CD4-positive, alpha-beta T cell treated with Interleukin-4 for 4 hours (primary cell): ENCODE data around the gene ROBO2.

Experiments
- DNase-seq: peaks from one replicate; pipeline ENCODE4 v3.0.0-alpha.2; 2020

Gene ROBO2

GRCh38 chr3:77191640-77192039, 151.7 kb downstream of the ROBO2 start:
- DNase-seq = no peak

GRCh38 chr3:77195766-77196545, 156.1 kb downstream of the ROBO2 start:
- DNase-seq = no peak

GRCh38 chr3:77197408-77197807, 157.5 kb downstream of the ROBO2 start:
- no peak for DNase-seq

- DNase-seq = no peak
Measured at GRCh38 chr3:77203851-77204250, 164.0 kb downstream of the ROBO2 start.

GRCh38 chr3:77204788-77205187, 164.9 kb downstream of the ROBO2 start:
- no peak for DNase-seq

GRCh38 chr3:77207753-77208152, 167.9 kb downstream of the ROBO2 start:
- DNase-seq = no peak

- DNase-seq = no peak
Measured at GRCh38 chr3:77222701-77223100, 182.8 kb downstream of the ROBO2 start.

- no peak for DNase-seq
Measured at GRCh38 chr3:77227567-77227966, 187.7 kb downstream of the ROBO2 start.

GRCh38 chr3:77232557-77232956, 192.7 kb downstream of the ROBO2 start:
- DNase-seq = no peak

DNA sequence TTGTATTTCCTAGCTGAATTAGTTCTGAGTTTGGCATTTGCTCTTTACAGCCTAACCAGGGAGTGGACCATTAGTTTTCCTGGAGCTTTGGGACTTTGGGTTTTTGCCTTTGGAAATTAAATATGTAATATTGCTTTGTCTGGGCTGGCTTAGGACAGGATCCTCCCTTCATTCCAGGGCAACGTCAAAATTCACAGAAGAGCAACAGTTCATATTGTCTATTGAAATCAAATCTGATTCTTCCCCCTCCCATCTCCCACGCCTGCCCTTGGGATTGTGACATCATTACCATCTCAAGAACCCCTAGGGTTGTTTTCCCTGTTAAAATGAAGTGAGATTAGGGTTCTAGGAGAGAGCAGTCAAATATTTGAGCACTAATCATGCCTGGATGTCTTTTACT, 194.1 kb downstream of the ROBO2 start:
- no peak for DNase-seq

- no peak for DNase-seq
Measured at GRCh38 chr3:77236118-77236517, 196.2 kb downstream of the ROBO2 start.

DNA sequence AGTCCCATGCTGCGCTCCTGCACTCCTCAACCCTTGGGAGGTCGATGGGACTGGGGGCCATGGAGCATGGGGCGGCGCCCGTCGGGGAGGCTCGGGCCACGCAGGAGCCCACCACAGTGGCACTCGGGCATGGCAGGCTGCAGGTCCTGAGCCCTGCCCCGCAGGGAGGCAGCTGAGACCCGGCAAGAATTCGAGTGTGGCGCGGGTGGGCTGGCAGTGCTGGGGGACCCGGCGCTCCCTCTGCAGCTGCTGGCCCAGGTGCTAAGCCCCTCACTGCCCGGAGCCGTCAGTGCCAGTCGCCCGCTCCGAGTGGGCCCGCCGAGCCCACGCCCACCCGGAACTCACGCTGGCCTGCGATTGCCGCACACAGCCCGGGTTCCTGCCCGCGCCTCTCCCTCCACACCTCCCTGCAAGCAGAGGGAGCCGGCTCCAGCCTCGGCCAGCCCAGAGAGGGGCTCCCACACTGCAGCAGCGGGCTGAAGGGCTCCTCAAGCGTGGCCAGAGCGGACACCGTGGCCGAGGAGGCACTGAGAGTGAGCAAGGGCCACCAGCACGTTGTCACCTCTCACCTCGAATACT, 200.3 kb downstream of the ROBO2 start:
- no peak for DNase-seq

- DNase-seq = no peak
Measured at GRCh38 chr3:77242371-77242770, 202.5 kb downstream of the ROBO2 start.

DNA sequence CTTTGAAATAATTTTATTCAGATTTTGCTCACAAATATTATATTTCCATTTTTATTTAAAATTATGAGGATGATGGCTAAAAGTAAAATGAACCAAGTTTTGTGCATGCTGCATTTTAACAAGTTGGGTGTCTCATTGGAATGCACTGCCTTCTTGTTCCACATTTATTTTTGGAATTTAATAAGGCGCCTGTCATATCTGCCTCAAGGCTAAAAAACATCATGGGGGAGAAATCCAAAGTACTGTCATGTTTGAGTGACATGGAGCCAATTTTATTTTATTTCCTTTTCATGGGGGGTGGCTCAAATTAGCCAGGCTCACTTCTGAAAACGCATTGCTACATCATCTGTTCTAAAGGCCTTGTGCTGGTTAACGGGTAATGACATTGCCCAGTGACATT, 205.1 kb downstream of the ROBO2 start:
- no peak for DNase-seq

GRCh38 chr3:77247061-77247460, 207.2 kb downstream of the ROBO2 start:
- no peak for DNase-seq

GRCh38 chr3:77247817-77248216, 207.9 kb downstream of the ROBO2 start:
- no peak for DNase-seq

DNA sequence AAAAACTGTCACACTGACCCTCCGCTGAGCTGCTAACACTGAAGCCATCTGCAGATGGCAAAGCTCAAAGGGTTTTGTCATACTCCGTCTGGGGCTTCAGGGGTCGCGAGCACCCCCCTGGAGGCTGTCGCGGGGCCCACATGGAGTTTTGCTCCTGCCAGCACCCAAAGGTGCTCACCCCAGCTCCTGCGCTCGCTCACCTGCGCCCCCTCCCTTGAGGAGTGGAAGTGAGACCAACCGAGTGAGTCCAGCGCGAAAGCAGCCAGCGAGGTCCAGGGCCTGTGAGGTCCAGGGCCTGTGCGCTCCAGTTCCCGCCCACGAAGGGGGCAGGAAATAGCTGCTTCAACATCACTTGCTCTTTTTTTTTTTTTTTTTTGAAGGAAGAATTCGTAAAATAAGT, 208.5 kb downstream of the ROBO2 start:
- no peak for DNase-seq

- DNase-seq = no peak
Measured at GRCh38 chr3:77251136-77251535, 211.2 kb downstream of the ROBO2 start.

- no peak for DNase-seq
Measured at GRCh38 chr3:77254967-77255831, 215.3 kb downstream of the ROBO2 start.

GRCh38 chr3:77256584-77257503, 216.9 kb downstream of the ROBO2 start:
- no peak for DNase-seq

DNA sequence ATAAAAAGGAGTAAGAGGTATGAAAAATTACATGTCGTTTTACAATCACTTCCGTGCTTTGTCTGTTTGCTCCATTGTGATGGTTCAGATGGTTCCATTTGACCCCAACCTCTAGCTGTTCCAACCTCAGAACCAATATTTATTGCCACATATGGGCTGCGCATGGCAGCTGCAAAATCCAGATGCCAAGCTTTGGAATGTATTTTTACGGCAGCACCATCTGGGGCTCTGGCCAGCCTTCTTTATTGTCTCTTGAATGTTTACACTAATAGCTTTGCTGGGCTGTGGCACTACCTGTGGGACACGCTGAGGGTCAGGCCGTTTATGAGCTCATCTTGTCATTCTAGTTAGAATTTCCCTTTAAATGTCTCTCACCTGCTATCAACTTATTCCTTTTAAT, 219.8 kb downstream of the ROBO2 start:
- DNase-seq = no peak

DNA sequence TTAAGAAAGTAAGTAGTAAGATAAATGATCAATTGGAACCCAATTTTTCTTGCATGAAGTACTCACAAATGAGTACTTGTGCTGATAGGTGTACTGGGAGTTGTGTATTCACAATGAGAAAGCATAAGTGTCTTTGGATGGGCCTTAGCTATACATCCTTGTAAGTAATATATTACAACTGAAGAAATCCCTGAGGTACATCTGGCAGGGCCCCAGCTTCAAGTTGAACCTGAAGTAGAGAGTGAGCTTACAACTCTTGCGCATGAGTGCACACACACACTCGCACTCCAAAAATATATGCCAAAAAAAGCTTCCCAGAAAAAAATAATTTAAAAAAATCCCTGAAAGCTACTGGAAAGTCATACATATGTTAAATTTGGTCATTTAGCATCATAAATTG, 222.5 kb downstream of the ROBO2 start:
- no peak for DNase-seq

DNA sequence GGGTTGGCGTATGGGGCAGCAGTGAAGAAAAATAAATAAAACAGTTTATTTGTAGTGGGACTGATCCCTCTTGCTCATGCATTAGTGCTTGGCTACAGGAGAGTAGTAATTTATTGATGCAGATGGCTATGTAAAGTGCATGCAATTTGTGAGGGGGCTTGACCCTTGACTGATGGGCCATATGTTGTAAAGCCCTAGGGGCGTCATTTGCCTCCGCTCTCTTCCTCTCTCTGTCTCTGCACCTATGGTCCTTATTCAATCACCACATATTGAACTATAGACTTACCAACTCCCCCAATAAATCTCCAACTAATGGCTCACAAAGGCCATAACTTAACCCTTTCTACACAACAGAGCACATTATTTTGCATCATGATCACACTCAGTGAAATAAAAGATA, 227.7 kb downstream of the ROBO2 start:
- DNase-seq = no peak
